Measurements from ENCODE around the gene IPO13. TPM values are rescaled to one million over a fixed set of nuclear protein-coding genes. Genes with fewer than 3 reads are reported as not detected.
A peak's percentile ranks its signal among the peaks of the same experiment; 100 is the strongest.

Gene IPO13
- total and polyA plus RNA-seq, 12 donors: 25.2 to 74.5 (median 56.8) TPM

GRCh38 chr1:43936431-43937151 is 10.2 kb upstream of the IPO13 start:
- ATAC-seq (peak in 5 of 8 donors; percentile 15 to 50 (median 21)), DNase-seq (peak in 1 of 2 donors; percentile 41)
- Histone ChIP-seq H3K4me1 (peaks cover 6 to 42% (median 23%) of the 10 kb centered on the region in 9 donors), H3K27ac (no peak overlapping the region), H3K36me3 (no peaks in the 10 kb centered on the region), H3K9me3 (no peaks in the 10 kb centered on the region), H3K27me3 (peaks cover 0 to 41% (median 26%) of the 10 kb centered on the region in 7 donors), H3K4me3 (peak overlapping the region in 8 of 10 donors; percentile 26 to 56 (median 44))
- WGBS, 2 donors: 10 to 12% methylated on average over 55 to 56 of the region's 56 CpGs
- TF ChIP-seq CTCF (IDR thresholded peaks at IDR 0.05): peak in 2 of 9 donors; percentile 9 to 11
- intact Hi-C loops (cut with DNase I): loop anchor here in 5 of 10 donors (5.0 to 10.0 kb wide), 3 partner anchors 174 to 412 kb away; partner anchors contain the start of gene PTPRF (in 1 of the 5)

- intact Hi-C loops (cut with DNase I): loop anchor here in 5 of 10 donors (5.0 to 10.0 kb wide), 3 partner anchors 175 to 413 kb away; partner anchors contain the start of gene PTPRF (in 1 of the 5)
- no peak for TF ChIP-seq CTCF (IDR thresholded peaks at IDR 0.05)
- no peak for DNase-seq
- WGBS, 2 donors: 90 to 93% methylated on average over 8 of the region's 8 CpGs
- no peaks in the 10 kb centered on the region for H3K36me3 ChIP-seq
- H3K4me3 ChIP-seq: no peak overlapping the region
- H3K4me1 ChIP-seq: peaks cover 6 to 42% (median 23%) of the 10 kb centered on the region in 9 donors
- ATAC-seq: no peak
- H3K9me3 ChIP-seq: no peaks in the 10 kb centered on the region
- peaks cover 0 to 41% (median 26%) of the 10 kb centered on the region in 7 donors for H3K27me3 ChIP-seq
- no peak overlapping the region for H3K27ac ChIP-seq
These were observed 9.4 kb upstream of the IPO13 start for GRCh38 chr1:43937179-43937865.

- 77 to 80% methylated on average over 10 of the region's 10 CpGs for WGBS, 2 donors
These were observed 8.4 kb upstream of the IPO13 start for GRCh38 chr1:43938383-43938782.

More at GRCh38 chr1:43938383-43938782, 8.4 kb upstream of the IPO13 start:
- no peaks in the 10 kb centered on the region for H3K9me3 ChIP-seq
- peaks cover 0 to 34% (median 22%) of the 10 kb centered on the region in 7 donors for H3K27me3 ChIP-seq
- H3K4me3 ChIP-seq: no peak overlapping the region
- intact Hi-C loops (cut with DNase I): loop anchor here in 5 of 10 donors (5.0 to 10.0 kb wide), 3 partner anchors 176 to 414 kb away; partner anchors contain the start of gene PTPRF (in 1 of the 5)
- no peak for TF ChIP-seq CTCF (IDR thresholded peaks at IDR 0.05)
- DNase-seq: no peak
- H3K36me3 ChIP-seq: no peaks in the 10 kb centered on the region
- H3K27ac ChIP-seq: no peak overlapping the region
- no peak for ATAC-seq
- peaks cover 5 to 35% (median 18%) of the 10 kb centered on the region in 9 donors for H3K4me1 ChIP-seq
